HepG2 (cell line): ENCODE data around the gene KRT81.
"Not testable (repeated sequence)": the region's sequence is repeated elsewhere in the genome, so short reads cannot be mapped to it uniquely, and the experiment has no call there.

ENCODE experiments used
- ATF3 ChIP-seq: sonication (generic); formaldehyde crosslinking; IDR thresholded peaks from 2 replicates; pipeline ENCODE4 v1.4.0; 2020; ENCODE audit warnings: missing genetic modification reagents
- EZH2 ChIP-seq: conservative IDR thresholded peaks from 2 replicates; pipeline ENCODE4 v1.6.1; 2012; ENCODE audit warnings: mild to moderate bottlenecking, low read depth, low read length, moderate library complexity
- IRX3 ChIP-seq: sonication (generic); formaldehyde crosslinking; IDR thresholded peaks from 2 replicates; pipeline ENCODE4 v1.8.1; 2023; ENCODE audit warnings: mild to moderate bottlenecking, low read depth, missing genetic modification reagents, borderline replicate concordance
- NR2C2 ChIP-seq: sonication (generic); formaldehyde crosslinking; IDR thresholded peaks from 2 replicates; pipeline ENCODE4 v1.4.0; 2020; ENCODE audit warnings: missing genetic modification reagents, mild to moderate bottlenecking, moderate library complexity, borderline replicate concordance
- PAF1 ChIP-seq: IDR thresholded peaks from 2 replicates; pipeline ENCODE4 v1.6.1; 2016; ENCODE audit warnings: missing genetic modification reagents, missing compliant biosample characterization
- PHF20 ChIP-seq: sonication (generic); formaldehyde crosslinking; IDR thresholded peaks from 2 replicates; pipeline ENCODE4 v1.5.0; 2020; ENCODE audit warnings: mild to moderate bottlenecking, missing genetic modification reagents
- PHF5A ChIP-seq: IDR thresholded peaks from one replicate; pipeline ENCODE4 v1.6.1; 2018; ENCODE audit warnings: low read depth, missing genetic modification reagents; ENCODE audit not compliant: unreplicated experiment
- RNF219 ChIP-seq: sonication (generic); formaldehyde crosslinking; IDR thresholded peaks from 2 replicates; pipeline ENCODE4 v1.5.0; 2020; ENCODE audit warnings: mild to moderate bottlenecking, missing genetic modification reagents
- SP1 ChIP-seq, 2 experiments: fragments of 450-650 bp in 1 of 2; sonication (generic) in 1 of 2; formaldehyde crosslinking in 1 of 2; IDR thresholded peaks; 2 replicates each; pipeline versions ENCODE4 v1.4.0 to v1.6.1; 2016 to 2020; ENCODE audit warnings: missing genetic modification reagents in 1 of 2
- TBP ChIP-seq: sonication (generic); formaldehyde crosslinking; IDR thresholded peaks from 2 replicates; pipeline ENCODE4 v1.5.0; 2020; ENCODE audit warnings: missing genetic modification reagents
- ZNF710 ChIP-seq: sonication (generic); formaldehyde crosslinking; IDR thresholded peaks from 2 replicates; pipeline ENCODE4 v1.5.0; 2020; ENCODE audit warnings: mild to moderate bottlenecking, missing genetic modification reagents, borderline replicate concordance

GRCh38 chr12:52252175-52252615, 39.1 kb downstream of the KRT81 start:
- TF ChIP-seq PHF5A; SP1 (IDR thresholded peaks at IDR 0.05); SP1 (CRISPR knock-in tag; IDR thresholded peaks at IDR 0.05); ATF3 (CRISPR knock-in tag); TBP (CRISPR knock-in tag); IRX3 (CRISPR knock-in tag); ZNF710 (CRISPR knock-in tag); PHF20 (CRISPR knock-in tag); NR2C2 (CRISPR knock-in tag); PAF1; RNF219; EZH2: not testable (repeated sequence)
